Measurements from ENCODE around the gene APRT.

DNA sequence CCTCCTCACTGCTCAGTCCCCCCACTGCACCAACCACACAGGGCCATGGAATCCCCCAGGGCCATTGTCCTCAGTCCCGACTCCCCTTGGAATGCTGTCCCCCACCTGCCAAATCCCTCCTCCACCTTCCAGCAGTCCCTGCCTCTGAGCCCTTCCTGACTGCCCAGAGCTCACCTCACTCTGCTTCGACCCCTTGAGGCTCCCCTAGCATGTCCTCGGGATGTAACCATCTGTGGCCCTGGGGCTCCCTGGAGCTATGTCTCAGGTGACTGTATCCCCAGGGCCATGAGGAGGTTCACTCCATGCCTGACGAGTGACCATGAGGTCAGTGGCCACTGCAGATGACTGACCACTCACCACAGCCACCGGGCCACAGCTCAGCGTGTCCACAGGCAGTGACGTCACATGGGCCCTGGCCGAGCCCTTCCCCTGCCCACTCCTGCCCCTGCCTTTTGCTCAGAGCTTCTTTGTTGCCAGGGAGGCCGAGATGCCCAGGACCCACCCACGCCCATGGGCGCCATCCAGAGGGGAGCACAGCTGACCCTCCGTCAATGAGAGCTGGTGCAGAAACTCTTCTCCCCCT is 19.0 kb downstream of the APRT start:
- TF ChIP-seq, protein P1, sequence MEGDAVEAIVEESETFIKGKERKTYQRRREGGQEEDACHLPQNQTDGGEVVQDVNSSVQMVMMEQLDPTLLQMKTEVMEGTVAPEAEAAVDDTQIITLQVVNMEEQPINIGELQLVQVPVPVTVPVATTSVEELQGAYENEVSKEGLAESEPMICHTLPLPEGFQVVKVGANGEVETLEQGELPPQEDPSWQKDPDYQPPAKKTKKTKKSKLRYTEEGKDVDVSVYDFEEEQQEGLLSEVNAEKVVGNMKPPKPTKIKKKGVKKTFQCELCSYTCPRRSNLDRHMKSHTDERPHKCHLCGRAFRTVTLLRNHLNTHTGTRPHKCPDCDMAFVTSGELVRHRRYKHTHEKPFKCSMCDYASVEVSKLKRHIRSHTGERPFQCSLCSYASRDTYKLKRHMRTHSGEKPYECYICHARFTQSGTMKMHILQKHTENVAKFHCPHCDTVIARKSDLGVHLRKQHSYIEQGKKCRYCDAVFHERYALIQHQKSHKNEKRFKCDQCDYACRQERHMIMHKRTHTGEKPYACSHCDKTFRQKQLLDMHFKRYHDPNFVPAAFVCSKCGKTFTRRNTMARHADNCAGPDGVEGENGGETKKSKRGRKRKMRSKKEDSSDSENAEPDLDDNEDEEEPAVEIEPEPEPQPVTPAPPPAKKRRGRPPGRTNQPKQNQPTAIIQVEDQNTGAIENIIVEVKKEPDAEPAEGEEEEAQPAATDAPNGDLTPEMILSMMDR (IDR thresholded peaks at IDR 0.05; ENCODE audit: low read depth, low read length): no peak
- no peak for TF ChIP-seq EZH2phosphoT487 (IDR thresholded peaks at IDR 0.05; ENCODE audit: low read depth)

All from OCI-LY3 (cell line).